ENCODE measurements around the gene AP2B1.
"Not testable (repeated sequence)": the region's sequence is repeated elsewhere in the genome, so short reads cannot be mapped to it uniquely, and the experiment has no call there.

Gene AP2B1

GRCh38 chr17:35575759-35576158, 11.4 kb upstream of the AP2B1 start:
- DNase-seq (ENCODE audit: low spot score) = no peak

GRCh38 chr17:35577830-35578196, 9.3 kb upstream of the AP2B1 start:
- no peak for DNase-seq (ENCODE audit: low spot score)

- DNase-seq (ENCODE audit: low spot score) = peak; percentile 89
These were observed 8.8 kb upstream of the AP2B1 start, which contains the start of gene PEX12 for GRCh38 chr17:35578197-35578928. PEX12 (minus strand) TSS chr17:35578571; CDS start chr17:35578021, 550 bp downstream.

GRCh38 chr17:35578929-35579432, 8.1 kb upstream of the AP2B1 start:
- DNase-seq (ENCODE audit: low spot score) = no peak

GRCh38 chr17:35584061-35584460, 3.1 kb upstream of the AP2B1 start:
- no peak for DNase-seq (ENCODE audit: low spot score)

- DNase-seq (ENCODE audit: low spot score) = no peak
These were observed 501 bp upstream of the AP2B1 start for GRCh38 chr17:35586569-35587073.

GRCh38 chr17:35588196-35588920, 1.2 kb downstream of the AP2B1 start:
- DNase-seq (ENCODE audit: low spot score) = no peak

- no peak for DNase-seq (ENCODE audit: low spot score)
These were observed 8.9 kb downstream of the AP2B1 start for GRCh38 chr17:35596072-35596471.

GRCh38 chr17:35596530-35597233, 9.6 kb downstream of the AP2B1 start:
- DNase-seq (ENCODE audit: low spot score) = no peak

GRCh38 chr17:35597604-35598003, 10.5 kb downstream of the AP2B1 start:
- no peak for DNase-seq (ENCODE audit: low spot score)

GRCh38 chr17:35603674-35604073, 16.6 kb downstream of the AP2B1 start:
- no peak for DNase-seq (ENCODE audit: low spot score)

GRCh38 chr17:35605678-35606077, 18.6 kb downstream of the AP2B1 start:
- DNase-seq (ENCODE audit: low spot score) = no peak

- DNase-seq (ENCODE audit: low spot score) = no peak
These were observed 20.2 kb downstream of the AP2B1 start for GRCh38 chr17:35607239-35607847.

- no peak for DNase-seq (ENCODE audit: low spot score)
These were observed 22.7 kb downstream of the AP2B1 start for GRCh38 chr17:35609831-35610230.

- not testable (repeated sequence) for DNase-seq (ENCODE audit: low spot score)
These were observed 23.6 kb downstream of the AP2B1 start for GRCh38 chr17:35610746-35611145.

GRCh38 chr17:35612924-35613521, 25.9 kb downstream of the AP2B1 start:
- peak; percentile 48 for DNase-seq (ENCODE audit: low spot score)

GRCh38 chr17:35614810-35615209, 27.7 kb downstream of the AP2B1 start:
- DNase-seq (ENCODE audit: low spot score) = no peak

GRCh38 chr17:35616536-35616935, 29.4 kb downstream of the AP2B1 start:
- DNase-seq (ENCODE audit: low spot score) = no peak

GRCh38 chr17:35617505-35617904, 30.4 kb downstream of the AP2B1 start:
- DNase-seq (ENCODE audit: low spot score) = no peak

- DNase-seq (ENCODE audit: low spot score) = no peak
These were observed 31.5 kb downstream of the AP2B1 start for GRCh38 chr17:35618628-35619027.

GRCh38 chr17:35621768-35622167, 34.6 kb downstream of the AP2B1 start:
- no peak for DNase-seq (ENCODE audit: low spot score)
